GM18526 (cell line): ENCODE measurements around the gene KDM4B.

Source experiments
- POLR2A ChIP-seq: IDR thresholded peaks from 3 replicates; pipeline ENCODE4 v1.6.1; 2011; ENCODE audit not compliant: insufficient read length; ENCODE audit errors: extremely low read depth

The KDM4B gene

DNA sequence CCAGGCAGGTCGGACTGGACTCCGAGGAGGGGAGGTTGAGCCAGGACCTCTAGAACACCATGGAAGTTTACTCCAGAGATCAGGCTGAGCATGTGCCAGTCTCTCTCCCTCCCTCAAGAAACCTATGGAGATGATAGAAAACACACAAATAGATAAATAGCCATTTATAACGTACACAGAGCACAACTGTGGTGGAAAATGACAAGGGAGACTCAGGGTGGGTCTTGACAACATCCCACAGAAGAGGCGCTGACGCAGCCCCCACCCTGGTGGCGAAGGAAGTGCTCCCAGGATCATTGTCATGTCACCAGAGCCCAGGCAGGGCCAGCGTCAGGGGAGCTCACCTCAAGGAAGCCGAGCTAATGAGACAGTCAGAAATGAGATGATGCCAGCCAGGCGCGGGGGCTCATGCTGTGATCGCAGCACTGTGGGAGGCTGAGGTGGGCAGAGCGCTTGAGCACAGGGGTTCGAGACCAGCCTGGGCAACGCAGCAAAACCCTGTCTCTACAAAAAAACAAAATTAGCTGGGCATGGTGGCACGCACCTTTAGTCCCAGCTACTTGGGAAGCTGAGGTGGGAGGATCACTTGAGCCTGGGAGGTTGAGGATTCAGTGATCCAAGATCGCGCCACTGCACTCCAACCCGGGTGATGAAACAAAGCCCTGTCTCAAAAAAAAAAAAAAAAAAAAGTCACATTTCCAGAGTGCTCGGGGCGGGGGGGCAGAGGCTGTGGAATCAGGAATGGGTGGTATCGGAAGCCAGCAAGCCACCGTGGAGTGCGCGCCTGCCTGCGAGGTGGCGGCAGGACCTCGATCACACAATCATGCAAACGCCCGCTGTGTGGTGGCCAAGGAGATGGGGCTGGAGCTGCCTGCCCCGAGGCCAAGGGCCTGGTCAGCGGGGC, 178.4 kb downstream of the KDM4B start:
- no peak for TF ChIP-seq POLR2A

GRCh38 chr19:5147978-5148793, 179.3 kb downstream of the KDM4B start:
- TF ChIP-seq POLR2A: no peak

GRCh38 chr19:5148794-5149190, 179.9 kb downstream of the KDM4B start:
- TF ChIP-seq POLR2A: no peak

- no peak for TF ChIP-seq POLR2A
Measured at GRCh38 chr19:5149508-5149907, 180.6 kb downstream of the KDM4B start.

DNA sequence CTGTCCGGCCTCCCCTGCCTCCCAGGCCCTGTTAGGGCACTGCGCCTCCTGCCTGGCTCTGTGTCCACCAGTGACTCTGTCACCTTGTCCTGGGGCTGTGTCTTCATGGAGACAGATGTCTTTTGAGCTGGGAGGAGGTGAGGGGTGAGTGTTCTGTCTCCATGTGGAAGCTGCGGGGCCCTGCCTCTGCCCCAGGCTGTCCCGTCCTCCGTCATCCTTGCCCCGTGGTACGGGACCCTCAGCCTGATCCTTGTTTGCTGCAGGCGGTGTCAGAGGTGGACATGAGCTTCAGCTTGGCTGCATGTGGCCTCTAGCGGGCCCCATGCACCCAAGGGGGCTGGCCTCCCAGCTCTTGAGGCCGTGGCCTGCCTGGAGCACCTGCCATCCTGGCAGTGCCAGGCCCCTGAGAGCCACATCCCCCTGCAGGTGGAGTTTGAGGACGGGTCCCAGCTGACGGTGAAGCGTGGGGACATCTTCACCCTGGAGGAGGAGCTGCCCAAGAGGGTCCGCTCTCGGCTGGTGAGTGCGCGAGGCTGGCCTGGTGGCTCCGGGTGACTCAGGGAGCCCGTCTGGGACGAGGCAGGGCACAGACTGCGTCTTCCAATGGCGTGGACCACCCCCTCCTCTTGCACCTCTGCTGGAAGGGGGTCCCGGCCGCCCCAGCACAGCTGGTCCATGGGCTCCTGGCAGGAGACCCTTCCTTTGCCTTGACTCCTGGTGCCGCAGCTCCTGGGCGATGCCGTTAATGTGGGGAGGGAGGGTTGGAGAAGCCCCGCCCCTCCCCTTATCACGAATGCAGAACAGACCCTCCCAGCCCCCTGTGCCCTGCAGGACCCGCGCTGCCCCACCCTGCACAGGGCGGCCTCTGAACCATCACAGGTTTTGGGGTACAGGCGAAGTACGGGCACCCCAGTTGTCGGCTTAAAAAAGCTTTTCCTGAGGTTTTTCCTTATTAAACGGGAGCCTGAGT, 181.3 kb downstream of the KDM4B start:
- no peak for TF ChIP-seq POLR2A

DNA sequence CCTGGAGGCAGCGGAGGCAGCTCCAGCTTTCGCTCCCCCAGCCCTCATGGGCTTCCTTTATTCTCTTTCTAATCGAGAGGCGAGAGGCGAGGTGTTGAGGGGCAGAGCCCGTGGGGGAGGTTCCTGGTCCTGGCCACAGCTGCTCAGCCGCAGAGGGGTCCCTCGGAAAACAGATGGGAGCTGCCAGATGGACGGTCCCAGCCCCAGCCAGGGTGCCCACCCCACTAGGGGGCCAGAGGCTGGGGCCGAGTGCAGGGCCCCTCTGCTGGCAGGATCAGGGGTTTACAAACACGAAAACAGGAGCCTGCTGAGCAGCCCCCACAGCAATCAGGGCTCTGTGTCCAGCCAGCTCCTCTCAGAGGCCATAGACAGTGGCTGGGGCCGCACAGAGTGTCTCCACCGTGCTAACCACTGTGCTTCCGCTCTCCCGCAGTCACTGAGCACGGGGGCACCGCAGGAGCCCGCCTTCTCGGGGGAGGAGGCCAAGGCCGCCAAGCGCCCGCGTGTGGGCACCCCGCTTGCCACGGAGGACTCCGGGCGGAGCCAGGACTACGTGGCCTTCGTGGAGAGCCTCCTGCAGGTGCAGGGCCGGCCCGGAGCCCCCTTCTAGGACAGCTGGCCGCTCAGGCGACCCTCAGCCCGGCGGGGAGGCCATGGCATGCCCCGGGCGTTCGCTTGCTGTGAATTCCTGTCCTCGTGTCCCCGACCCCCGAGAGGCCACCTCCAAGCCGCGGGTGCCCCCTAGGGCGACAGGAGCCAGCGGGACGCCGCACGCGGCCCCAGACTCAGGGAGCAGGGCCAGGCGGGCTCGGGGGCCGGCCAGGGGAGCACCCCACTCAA, 182.2 kb downstream of the KDM4B start:
- TF ChIP-seq POLR2A: no peak

GRCh38 chr19:5152013-5152763, 183.3 kb downstream of the KDM4B start:
- no peak for TF ChIP-seq POLR2A

DNA sequence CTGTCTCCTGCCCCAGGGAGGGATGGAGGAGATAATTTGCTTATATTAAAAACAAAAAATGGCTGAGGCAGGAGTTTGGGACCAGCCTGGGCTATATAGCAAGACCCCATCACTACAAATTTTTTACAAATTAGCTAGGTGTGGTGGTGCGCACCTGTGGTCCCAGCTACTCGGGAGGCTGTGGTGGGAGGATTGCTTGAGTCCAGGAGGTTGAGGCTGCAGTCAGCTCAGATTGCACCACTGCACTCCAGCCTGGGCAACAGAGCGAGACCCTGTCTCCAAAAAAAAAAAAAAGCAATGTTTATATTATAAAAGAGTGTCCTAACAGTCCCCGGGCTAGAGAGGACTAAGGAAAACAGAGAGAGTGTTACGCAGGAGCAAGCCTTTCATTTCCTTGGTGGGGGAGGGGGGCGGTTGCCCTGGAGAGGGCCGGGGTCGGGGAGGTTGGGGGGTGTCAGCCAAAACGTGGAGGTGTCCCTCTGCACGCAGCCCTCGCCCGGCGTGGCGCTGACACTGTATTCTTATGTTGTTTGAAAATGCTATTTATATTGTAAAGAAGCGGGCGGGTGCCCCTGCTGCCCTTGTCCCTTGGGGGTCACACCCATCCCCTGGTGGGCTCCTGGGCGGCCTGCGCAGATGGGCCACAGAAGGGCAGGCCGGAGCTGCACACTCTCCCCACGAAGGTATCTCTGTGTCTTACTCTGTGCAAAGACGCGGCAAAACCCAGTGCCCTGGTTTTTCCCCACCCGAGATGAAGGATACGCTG, 184.0 kb downstream of the KDM4B start:
- no peak for TF ChIP-seq POLR2A

DNA sequence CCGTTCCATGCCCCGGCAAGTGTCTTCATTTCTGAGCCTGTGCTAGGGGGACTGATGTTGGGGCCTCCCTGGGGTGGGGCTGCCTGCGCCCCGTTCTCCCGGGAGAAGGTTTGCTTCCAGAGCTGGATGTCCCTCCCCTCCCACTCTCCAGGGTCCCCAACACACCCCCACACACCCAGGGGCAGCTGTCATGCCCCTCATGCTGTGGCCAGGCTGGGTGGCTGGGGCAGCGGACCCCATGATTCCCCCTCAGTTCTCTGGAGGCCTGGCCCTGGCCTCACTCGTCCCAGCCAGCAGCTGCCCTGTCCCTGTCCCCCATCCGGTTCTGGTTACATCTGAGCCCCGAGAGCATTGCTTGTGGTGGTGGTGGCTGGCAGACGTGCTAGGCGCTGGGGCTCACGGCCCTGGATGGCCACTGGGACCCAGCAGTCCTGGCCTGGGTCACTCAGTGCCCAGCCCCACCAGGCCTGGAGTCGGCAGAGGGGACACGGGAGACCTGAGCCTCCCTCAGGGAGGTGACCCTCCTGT, 184.8 kb downstream of the KDM4B start:
- no peak for TF ChIP-seq POLR2A

DNA sequence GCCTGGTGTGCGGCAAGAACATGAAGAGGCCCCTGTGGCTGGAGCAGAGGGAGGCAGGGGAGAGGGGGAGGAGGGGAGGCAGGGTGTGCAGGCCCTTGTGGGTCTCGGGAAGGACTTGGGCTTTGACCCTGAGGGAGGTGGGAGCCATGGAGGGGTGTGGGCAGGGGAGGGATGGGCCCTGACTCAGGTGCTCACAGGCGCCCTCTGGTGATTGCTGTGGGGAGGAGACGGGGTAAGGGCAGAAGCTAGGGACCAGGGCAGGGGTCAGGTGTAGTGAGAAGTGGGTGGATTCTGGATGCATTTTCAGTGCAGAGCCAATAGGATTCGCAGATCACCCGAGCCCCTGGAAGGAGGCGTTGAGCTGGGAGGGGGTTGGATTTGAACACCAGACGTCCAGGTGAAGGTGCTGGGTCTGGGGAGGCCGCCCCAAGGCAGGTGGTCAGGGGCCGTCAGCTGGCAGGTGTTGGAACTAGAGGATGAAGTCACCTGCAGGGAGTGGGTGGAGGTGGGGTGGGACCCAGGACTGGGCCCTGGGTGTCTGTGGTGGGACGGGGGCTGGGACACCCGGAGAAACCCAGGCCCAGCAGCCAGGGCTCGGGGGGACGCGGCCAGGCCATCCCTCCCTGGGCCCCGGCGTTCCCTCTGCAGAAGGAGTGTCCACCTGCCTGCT, 185.4 kb downstream of the KDM4B start:
- no peak for TF ChIP-seq POLR2A

DNA sequence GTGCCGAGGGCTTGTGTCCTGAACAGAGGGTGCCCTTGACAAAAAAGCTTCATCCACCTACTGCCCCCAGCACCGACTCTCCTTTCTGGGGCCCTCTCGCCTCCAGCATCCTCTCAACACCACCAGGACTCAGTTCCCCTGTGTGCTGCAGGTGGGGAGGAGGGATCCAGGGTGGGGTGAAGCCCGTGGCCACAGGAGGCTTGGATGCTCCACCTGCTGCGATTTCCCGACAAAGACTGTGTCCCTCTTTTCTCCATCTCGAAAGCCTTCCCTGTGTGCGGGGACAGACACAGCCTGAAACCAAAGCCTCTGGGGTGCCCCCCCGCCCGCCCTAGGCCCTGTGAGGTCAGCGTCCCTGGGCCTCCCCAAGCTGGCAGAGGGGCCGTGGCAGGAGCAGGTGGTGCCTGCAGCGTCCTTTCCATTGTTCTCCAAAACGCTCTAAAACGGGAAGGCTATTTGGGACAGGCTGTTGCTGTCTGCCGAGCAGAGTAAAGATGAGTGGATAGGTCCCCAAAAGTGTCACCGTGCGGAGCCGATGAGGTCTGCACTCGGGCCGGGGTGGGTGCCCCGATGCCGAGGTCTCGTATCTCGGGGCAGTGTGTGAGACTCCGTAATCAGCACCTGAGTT, 186.0 kb downstream of the KDM4B start:
- no peak for TF ChIP-seq POLR2A

DNA sequence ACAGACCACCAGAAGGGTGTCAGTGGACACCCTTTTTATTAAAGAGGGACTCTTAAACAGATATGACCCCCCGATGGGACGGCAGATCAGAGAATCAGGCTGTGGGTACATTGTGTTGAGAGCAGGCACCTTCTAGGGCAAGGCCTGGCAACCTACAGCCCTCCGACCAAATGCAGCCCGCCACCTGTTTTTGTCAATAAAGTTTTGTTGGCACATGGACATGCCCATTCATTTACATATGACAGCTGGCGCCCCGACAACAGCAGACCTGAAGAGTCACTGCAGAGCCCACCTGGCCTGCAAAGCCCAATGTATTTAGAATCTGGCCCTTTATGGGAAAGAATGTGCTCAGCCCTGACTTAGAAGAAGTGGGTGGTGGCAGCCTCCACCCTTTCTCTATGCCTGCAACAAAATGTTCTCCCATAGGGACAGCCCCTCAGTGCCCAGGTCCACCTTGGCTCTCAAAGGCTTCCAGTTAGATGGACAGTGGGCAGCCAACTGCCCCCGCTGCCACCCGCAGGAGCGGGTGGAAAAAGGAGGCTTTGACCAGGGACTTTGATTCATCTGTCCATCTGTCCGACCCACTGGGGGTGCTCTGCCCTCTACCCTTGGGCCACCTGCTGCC, 186.8 kb downstream of the KDM4B start:
- no peak for TF ChIP-seq POLR2A
